ENCODE measurements around the gene GPR34.

- no peak for TF ChIP-seq POLR2A (IDR thresholded peaks at IDR 0.05; ENCODE audit: low read depth, low read length)
- TF ChIP-seq CTCF (conservative IDR thresholded peaks at IDR 0.05; ENCODE audit: low read depth, low read length), result no peak
- TF ChIP-seq RFX5 (IDR thresholded peaks at IDR 0.05; ENCODE audit: low read depth, low read length), result no peak
- no peak for TF ChIP-seq CEBPB (IDR thresholded peaks at IDR 0.05; ENCODE audit: low read depth, low read length)
- no peak for TF ChIP-seq CHD1 (IDR thresholded peaks at IDR 0.05; ENCODE audit: low read depth, low read length)
- no peak for TF ChIP-seq FOS (IDR thresholded peaks at IDR 0.05; ENCODE audit: low read depth, low read length)
- no peak for TF ChIP-seq USF2 (IDR thresholded peaks at IDR 0.05; ENCODE audit: low read depth, low read length)
- TF ChIP-seq RCOR1 (IDR thresholded peaks at IDR 0.05; ENCODE audit: insufficient replicate concordance, low read length), result no peak
- no peak for TF ChIP-seq SMC3 (IDR thresholded peaks at IDR 0.05; ENCODE audit: low read depth, low read length)
- TF ChIP-seq MAZ (IDR thresholded peaks at IDR 0.05; ENCODE audit: borderline replicate concordance, low read depth, low read length), result no peak
- no peak for TF ChIP-seq RAD21 (IDR thresholded peaks at IDR 0.05; ENCODE audit: low read length)
- no peak for TF ChIP-seq ELK1 (IDR thresholded peaks at IDR 0.05; ENCODE audit: borderline replicate concordance, low read depth, low read length)
- TF ChIP-seq BHLHE40 (IDR thresholded peaks at IDR 0.05; ENCODE audit: low read depth, low read length), result no peak
Observed at GRCh38 chrX:41684138-41684537, 4.6 kb upstream of the GPR34 start.
